Adrenal gland (tissue), 12 donors: Measurements from ENCODE around the gene LDAF1. TPM values are rescaled to one million over a fixed set of nuclear protein-coding genes. Genes with fewer than 3 reads are reported as not detected.
"Not testable (repeated sequence)": the region's sequence is repeated elsewhere in the genome, so short reads cannot be mapped to it uniquely, and the experiment has no call there.

Experiments
- DNase-seq, 7 donors: peaks; one replicate each; pipeline ENCODE4 v3.0.0-alpha.2; 2019 to 2020
- H3K27ac ChIP-seq, 5 donors: fragments of 200-600 bp; sonication (generic) in 4 of 5; 1 replicate in 3 of 5; 2 replicates in 2 of 5; pipeline versions ENCODE4 v1.5.1 to v1.8.0; 2016 to 2020; ENCODE audit warnings: mild to moderate bottlenecking in 1 of 5
- H3K27me3 ChIP-seq: fragments of 200-600 bp; 2 replicates; pipeline ENCODE4 v1.8.0; 2021
- H3K36me3 ChIP-seq, 2 donors: fragments of 200-600 bp; replicated peaks in 1 of 2; 1 replicate in 1 of 2; 2 replicates in 1 of 2; pipeline versions ENCODE4 v1.5.1 to v1.8.0; 2018 to 2022
- H3K4me1 ChIP-seq, 2 donors: fragments of 200-600 bp; replicated peaks in 1 of 2; 1 replicate in 1 of 2; 2 replicates in 1 of 2; pipeline versions ENCODE4 v1.5.1 to v1.8.0; 2018 to 2021
- H3K4me3 ChIP-seq, 4 donors: fragments of 200-600 bp; sonication (generic) in 3 of 4; one replicate each; pipeline ENCODE4 v1.5.1; 2016 to 2018
- H3K9me3 ChIP-seq, 3 donors: fragments of 200-600 bp; sonication (generic) in 1 of 3; replicated peaks in 1 of 3; 1 replicate in 2 of 3; 2 replicates in 1 of 3; pipeline versions ENCODE4 v1.5.1 to v1.8.0; 2016 to 2021
- CTCF ChIP-seq, 6 experiments: fragments of 450-650 bp in 4 of 6; fragments of 200-600 bp in 2 of 6; sonication (generic) in 1 of 6; IDR thresholded peaks; 1 replicate in 5 of 6; 2 replicates in 1 of 6; pipeline versions ENCODE4 v1.5.1 to v1.8.0; 2016 to 2021; ENCODE audit warnings: antibody characterized with exemption in 6 of 6, mild to moderate bottlenecking in 2 of 6, moderate library complexity in 1 of 6
- POLR2A ChIP-seq, 2 donors: fragments of 450-650 bp; IDR thresholded peaks; one replicate each; pipeline ENCODE4 v1.6.1; 2017; ENCODE audit warnings: antibody characterized with exemption in 2 of 2, mild to moderate bottlenecking in 2 of 2, moderate library complexity in 1 of 2
- WGBS, 4 donors: extraction: QIAGEN DNeasy Blood & Tissue Kit in 2 of 4; methylation state at CpG; one replicate each; pipeline versions ENCODE4 v1.1.5 to v1.1.7; 2013 to 2017; 5-methylcytosine and 5-hydroxymethylcytosine counted together
- intact Hi-C, 2 donors: fragments of 100-400 bp; cut with DNase I; formaldehyde crosslinking; loops; one replicate each; pipeline versions ENCODE4 v1.14.1 to v1.15.0; 2022 to 2023
- polyA plus RNA-seq, 3 donors: library from polyadenylated mRNA; stranded (reverse); fragments of 200-250 nt in 2 of 3; fragments of 350-450 nt in 1 of 3; fragmentation: Illumina TruSeq in 1 of 3; extraction: RNeasy Lipid Tissue Mini Kit (QIAGEN cat#74804) in 1 of 3; gene quantifications; one replicate each; pipeline ENCODE4 v1.2.3, GENCODE V29; 2013 to 2014
- total RNA-seq, 9 donors: library from RNA; depleted of rRNA in 4 of 9; stranded (reverse); fragments of >200 nt in 4 of 9; fragments of 120-200 nt in 1 of 9; fragmentation: NEBNext Ultra II Directional in 1 of 9; extraction: Animal tissue kit (Norgen Biotek cat#: 25700) in 1 of 9; gene quantifications; one replicate each; pipeline versions ENCODE4 v1.1.0 to v1.2.4, GENCODE V29; 2013 to 2023
- donor health status: healthy with polysubstance abuse.
- donor health status: Bipolar disorder and iron deficiency.
- donor health status: DM: yes; HTN: yes; CAD: no.
- donor health status: DM: no; HTN: no; CAD: no.
- donor health status: DM: no; HTN: no; CAD: no.
- donor health status: DM: yes; HTN: yes; CAD: no.

Gene LDAF1
- total and polyA plus RNA-seq, 12 donors: 4.2 to 194 (median 49.4) TPM

- Histone ChIP-seq H3K27me3 (no peaks in the 10 kb centered on the region), H3K27ac (no peak overlapping the region), H3K9me3 (no peaks in the 10 kb centered on the region), H3K4me3 (no peak overlapping the region), H3K36me3 (no peaks in the 10 kb centered on the region), H3K4me1 (no peaks in the 10 kb centered on the region)
- 79 to 95% (median 82%) methylated on average over 3 of the region's 3 CpGs for WGBS, 4 donors
- no peak for DNase-seq
- intact Hi-C loops: no loop called here
- no peak for TF ChIP-seq POLR2A (IDR thresholded peaks at IDR 0.05)
- TF ChIP-seq CTCF (IDR thresholded peaks at IDR 0.05): no peak
Measured at GRCh38 chr16:21130811-21131210, 27.7 kb upstream of the LDAF1 start.

GRCh38 chr16:21134053-21134452 is 24.4 kb upstream of the LDAF1 start:
- H3K4me3 ChIP-seq: no peak overlapping the region
- no peak for DNase-seq
- no peaks in the 10 kb centered on the region for H3K36me3 ChIP-seq
- 75 to 81% (median 78%) methylated on average over 8 of the region's 8 CpGs for WGBS, 4 donors
- no peaks in the 10 kb centered on the region for H3K9me3 ChIP-seq
- intact Hi-C loops: no loop called here
- no peak for TF ChIP-seq POLR2A (IDR thresholded peaks at IDR 0.05)
- TF ChIP-seq CTCF (IDR thresholded peaks at IDR 0.05): no peak
- no peaks in the 10 kb centered on the region for H3K4me1 ChIP-seq
- no peaks in the 10 kb centered on the region for H3K27me3 ChIP-seq
- H3K27ac ChIP-seq: no peak overlapping the region

GRCh38 chr16:21145738-21146137 is 12.7 kb upstream of the LDAF1 start:
- Histone ChIP-seq H3K36me3 (no peaks in the 10 kb centered on the region), H3K9me3 (no peaks in the 10 kb centered on the region), H3K27me3 (peaks cover 3% of the 10 kb centered on the region), H3K4me1 (no peaks in the 10 kb centered on the region), H3K4me3 (no peak overlapping the region), H3K27ac (no peak overlapping the region)
- intact Hi-C loops: no loop called here
- 53 to 61% (median 56%) methylated on average over 5 of the region's 5 CpGs for WGBS, 4 donors
- no peak for DNase-seq
- TF ChIP-seq CTCF (IDR thresholded peaks at IDR 0.05) (no peak), POLR2A (IDR thresholded peaks at IDR 0.05) (no peak)

GRCh38 chr16:21150375-21151001 is 8.0 kb upstream of the LDAF1 start, which contains the start of gene DNAH3:
DNAH3 (minus strand) TSS chr16:21150846; CDS start chr16:21150319, 527 bp downstream.
- 35 to 41% (median 37%) methylated on average over 8 of the region's 8 CpGs for WGBS, 4 donors
- intact Hi-C loops: loop anchor here (10.0 kb wide), 3 partner anchors 144 to 1174 kb away; no protein-coding TSS in a partner anchor

GRCh38 chr16:21152160-21153030 is 6.1 kb upstream of the LDAF1 start:
- intact Hi-C loops: loop anchor here (10.0 kb wide), 3 partner anchors 142 to 1172 kb away; no protein-coding TSS in a partner anchor
- H3K4me1 ChIP-seq, H3K4me3 ChIP-seq, H3K9me3 ChIP-seq, DNase-seq, H3K36me3 ChIP-seq, H3K27me3 ChIP-seq, H3K27ac ChIP-seq: not testable (repeated sequence)
- 76 to 86% (median 83%) methylated on average over 9 to 51 of the region's 51 CpGs for WGBS, 4 donors

More at GRCh38 chr16:21150375-21151001, 8.0 kb upstream of the LDAF1 start, which contains the start of gene DNAH3:
- DNase-seq: no peak
- Histone ChIP-seq H3K27ac (no peak within 1 kb of the TSS), H3K4me1 (no peaks in the 10 kb centered on the region), H3K36me3 (no peaks in the 10 kb centered on the region), H3K4me3 (no peak within 1 kb of the TSS), H3K9me3 (no peaks in the 10 kb centered on the region), H3K27me3 (peaks cover 10% of the 10 kb centered on the region)
- TF ChIP-seq CTCF (IDR thresholded peaks at IDR 0.05) (no peak), POLR2A (IDR thresholded peaks at IDR 0.05) (no peak)

- H3K27me3 ChIP-seq, H3K36me3 ChIP-seq, H3K4me3 ChIP-seq, H3K27ac ChIP-seq, H3K4me1 ChIP-seq, DNase-seq, H3K9me3 ChIP-seq: not testable (repeated sequence)
- 87 to 90% (median 88%) methylated on average over 9 to 11 of the region's 11 CpGs for WGBS, 4 donors
- intact Hi-C loops: loop anchor here (10.0 kb wide), 3 partner anchors 142 to 1172 kb away; no protein-coding TSS in a partner anchor
Measured at GRCh38 chr16:21153124-21153729, 5.2 kb upstream of the LDAF1 start.
